GM10847 (cell line): ENCODE measurements around the gene B4GALNT3.

ENCODE experiments used
- POLR2A ChIP-seq: IDR thresholded peaks from 2 replicates; pipeline ENCODE4 v1.6.1; 2011; ENCODE audit not compliant: insufficient read length; ENCODE audit errors: extremely low read depth

The B4GALNT3 gene

DNA sequence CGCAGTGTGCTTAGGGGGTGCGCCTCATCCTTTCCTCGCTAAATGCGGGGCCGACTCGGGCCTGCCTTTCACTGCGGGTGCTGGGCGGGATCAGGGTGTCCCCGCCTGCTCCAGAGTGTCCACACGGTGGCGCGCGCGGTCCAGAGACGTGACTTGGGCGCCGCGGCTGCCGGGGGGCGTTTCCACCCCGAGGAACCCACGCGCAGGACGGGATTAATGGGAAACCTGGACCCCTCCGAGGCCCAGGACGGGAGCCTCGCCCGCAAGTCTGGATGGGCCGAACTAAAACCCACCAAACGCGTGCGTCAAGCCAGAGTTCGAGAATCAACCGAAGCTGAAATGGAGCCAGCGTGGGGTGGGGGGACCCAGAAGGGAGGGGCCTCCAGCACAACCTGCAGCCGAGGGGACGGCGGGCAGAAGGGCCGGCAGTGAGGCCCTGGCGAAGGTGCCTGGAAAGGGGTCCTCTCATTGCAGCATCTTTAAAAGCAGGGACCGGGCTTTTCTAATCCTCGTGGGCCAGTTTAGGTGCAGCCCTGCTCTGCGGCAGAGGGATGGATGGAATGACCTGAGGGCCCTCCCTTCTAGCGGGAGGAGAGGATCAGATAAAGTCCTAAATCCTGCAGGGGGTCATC lies 110.2 kb downstream of the B4GALNT3 start:
- TF ChIP-seq POLR2A: no peak

DNA sequence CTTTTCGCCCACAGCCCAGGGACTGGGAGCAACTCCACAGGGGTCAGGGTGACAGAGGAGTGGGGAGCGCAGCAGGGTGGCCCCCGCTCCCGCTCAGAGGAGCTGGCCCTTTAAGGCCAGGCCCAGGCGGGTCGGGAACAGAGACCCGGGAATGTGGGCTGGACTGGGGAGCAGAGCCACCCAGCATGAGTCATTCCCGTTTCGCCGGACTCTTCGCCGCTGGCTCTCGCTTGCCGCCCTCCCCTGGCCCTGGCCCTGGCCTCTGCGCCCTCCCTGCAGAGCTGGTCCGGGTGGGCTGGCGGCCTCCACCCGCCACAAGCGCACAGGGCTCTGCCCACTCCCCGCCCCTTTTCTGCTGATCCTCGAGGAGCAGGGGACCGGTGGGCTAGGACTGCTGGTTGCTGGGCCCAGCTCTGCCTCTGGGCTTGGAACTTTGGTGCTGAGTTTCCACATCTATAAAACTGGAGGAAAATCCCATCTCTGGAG lies 110.7 kb downstream of the B4GALNT3 start:
- TF ChIP-seq POLR2A: no peak

DNA sequence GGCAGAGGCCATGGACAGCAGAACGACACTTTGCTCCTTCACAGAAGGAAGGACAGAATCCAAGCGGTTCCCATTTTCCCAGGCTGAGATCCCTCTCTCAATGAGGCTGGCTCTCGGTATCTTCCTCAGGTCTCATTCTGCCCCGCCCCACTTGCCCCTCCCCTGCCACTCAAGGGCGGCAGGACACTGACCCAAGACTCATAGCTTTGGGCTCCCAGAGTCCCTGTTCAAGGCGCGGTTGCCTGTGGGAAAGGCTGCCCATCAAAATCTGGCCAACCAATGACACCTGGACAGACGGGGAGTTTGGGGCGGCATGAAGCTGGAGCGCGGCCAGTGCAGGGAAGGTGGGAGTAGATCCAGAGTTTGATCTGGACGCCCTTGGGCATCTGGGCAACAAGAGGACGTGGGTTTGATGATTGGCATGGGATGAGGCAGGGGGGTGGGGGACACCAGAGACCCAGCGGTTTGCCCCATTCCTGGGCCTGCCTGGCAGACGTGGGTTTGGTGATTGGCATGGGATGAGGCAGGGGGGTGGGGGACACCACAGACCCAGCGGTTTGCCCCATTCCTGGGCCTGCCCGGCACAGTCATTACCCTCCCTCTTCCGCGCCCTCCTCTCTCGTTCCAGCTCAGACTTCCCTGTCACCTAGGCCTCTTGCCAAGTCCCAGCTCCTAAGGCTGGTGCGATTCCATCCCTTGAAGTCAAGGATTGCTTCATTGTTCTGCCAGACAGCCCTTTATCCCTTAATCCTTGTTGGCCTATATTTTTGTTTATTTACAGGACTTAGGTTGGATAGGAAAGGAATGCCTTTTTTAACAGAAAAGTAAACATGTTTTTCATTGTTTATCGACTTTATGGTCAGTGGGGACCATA lies 111.4 kb downstream of the B4GALNT3 start:
- no peak for TF ChIP-seq POLR2A

DNA sequence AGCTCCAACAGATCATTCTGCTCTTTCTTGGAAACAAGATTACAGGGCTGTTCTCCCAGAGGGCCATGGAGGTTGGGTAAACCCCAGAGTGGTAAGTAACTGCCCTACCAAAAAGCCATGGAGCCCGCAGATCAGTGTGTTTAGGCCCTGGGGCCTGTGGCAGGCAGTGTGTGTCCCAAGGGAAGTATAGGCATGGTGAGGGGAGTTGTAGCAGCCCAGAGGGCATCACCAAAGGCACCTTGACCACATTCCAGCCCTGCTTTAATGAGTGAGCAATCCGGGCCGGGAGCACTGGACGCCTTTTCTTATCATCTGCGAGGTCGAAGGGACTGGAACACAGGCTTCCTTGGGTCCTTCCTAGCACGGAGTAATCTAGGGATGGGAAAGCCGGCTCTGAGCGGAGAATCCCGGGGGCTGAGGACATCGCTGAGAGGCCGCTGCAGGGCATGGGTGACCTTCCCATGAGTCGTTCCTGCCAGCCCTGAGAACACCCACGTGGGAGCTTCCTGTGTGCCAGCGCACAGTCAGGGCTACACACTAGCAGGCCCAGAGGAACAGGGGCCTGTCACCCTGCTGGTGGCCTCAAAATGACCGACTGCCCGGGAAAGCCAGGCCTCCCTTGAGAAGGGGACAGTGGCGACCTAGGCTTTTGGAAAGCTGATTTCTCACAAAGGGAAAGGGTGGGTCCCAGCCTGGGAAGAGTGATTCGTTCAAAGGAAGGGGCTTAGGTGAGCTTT lies 112.2 kb downstream of the B4GALNT3 start:
- TF ChIP-seq POLR2A: no peak

DNA sequence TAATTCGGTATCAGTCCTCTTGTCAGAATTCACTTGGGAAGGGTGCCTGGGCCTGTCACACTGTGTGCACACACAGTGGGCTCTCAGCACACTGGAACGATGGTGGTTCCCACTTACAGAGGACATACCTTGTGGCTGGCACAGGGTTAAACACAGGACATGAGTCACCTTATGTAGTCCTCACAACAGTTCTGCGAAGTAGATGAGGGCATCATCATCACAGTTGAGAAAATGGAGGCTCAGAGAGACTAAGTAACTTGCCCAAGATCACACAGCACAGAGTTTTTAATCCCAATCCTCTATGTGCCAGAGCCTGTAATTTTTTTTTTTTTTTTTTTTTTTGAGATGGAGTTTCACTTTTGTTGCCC lies 112.8 kb downstream of the B4GALNT3 start:
- TF ChIP-seq POLR2A: no peak

DNA sequence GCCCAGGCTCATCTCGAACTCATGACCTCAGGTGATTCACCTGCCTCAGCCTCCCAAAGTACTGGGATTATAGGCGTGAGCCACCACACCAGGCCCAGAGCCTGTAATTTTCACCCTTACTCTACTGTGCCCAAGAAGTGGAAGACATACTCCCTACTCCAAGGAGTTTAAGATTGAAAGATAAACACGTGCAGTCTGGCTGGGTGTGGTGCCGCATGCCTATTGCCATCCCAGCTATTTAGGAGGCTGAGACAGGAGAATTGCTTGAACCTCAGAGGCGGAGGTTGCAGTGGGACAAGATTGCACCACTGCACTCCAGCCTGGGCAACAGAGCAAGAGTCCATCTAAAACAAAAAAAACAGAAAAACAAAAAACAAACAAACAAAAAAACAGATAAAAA lies 113.5 kb downstream of the B4GALNT3 start:
- TF ChIP-seq POLR2A: no peak

DNA sequence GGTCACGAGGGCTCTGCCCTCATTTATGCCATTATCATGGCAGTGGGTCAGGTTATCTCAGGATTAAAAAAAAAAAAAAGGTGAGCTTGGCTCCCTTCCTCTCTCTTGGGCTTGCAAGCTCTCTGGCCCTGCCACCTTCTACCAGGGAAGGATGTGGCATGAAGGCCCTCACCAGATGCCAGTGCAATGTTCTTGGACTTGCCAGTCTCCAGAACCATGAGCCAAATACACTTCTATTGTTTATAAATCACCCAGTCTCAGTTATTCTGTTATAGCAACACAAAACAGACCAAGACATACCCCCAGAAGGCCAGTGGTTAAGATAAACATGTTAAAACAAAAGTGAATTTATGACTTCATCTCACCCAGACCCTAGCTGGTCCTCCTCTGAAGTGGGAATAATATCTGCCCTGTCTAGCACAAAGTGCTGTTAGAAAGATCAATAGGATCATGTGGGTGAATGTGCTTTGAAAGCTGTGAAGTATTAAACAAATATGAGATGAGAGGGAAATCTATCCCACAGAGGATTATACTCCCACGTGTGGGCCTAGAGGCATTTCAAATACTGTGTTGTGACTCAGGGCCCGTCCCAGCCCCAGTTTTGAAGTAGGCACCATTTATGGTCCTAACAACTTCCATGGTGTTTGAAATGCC lies 114.9 kb downstream of the B4GALNT3 start:
- no peak for TF ChIP-seq POLR2A

DNA sequence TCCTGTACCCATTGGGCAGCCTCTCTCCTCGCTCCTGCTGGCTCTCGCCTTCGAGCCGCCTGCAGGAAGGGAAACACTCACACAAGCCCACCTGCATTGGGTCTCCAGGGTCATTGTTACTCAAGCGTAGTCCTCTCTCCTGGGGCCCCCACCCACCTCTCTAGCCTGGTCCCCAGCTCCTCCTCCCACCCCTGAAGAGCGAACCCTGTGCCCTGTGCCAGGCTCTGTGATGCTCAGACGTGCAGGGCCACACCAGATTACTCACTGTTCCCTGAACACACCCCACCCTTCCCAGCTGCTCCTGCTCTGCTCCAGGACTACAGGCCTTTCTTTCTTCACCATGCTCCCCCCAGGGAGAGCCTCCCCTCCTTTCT lies 115.4 kb downstream of the B4GALNT3 start:
- TF ChIP-seq POLR2A: no peak

DNA sequence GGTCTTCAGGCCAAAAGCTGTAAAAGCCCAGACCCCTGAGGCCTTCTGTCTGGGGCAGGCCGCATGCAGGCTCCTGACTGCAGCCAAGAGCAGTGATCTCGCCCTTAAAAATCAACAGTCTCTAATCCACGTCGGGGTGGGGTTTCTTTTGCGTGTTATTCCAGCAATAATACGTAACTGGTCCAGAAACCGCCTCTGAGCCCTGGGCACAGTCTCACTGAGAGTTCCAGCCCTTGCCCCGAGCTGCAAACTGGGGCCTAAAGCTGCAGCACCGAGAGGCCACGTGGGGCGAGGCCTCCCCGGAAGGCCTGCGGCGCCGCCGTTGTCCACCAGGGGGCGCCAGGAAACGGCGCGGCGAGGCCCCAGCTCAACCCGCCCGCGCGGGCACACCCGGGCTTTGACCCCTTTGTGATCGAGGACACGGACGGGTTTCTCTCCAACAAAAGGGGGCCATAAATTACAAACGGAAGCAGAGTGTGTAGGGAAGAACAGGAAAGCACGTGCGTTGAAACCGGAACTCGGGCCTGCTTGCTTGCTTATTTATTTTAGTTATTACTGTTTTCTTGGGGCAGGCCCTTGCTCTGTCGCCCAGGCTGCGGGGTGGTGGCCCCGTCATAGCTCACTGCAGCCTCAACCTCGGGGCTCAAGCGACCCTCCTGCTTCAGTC lies 116.3 kb downstream of the B4GALNT3 start:
- no peak for TF ChIP-seq POLR2A

DNA sequence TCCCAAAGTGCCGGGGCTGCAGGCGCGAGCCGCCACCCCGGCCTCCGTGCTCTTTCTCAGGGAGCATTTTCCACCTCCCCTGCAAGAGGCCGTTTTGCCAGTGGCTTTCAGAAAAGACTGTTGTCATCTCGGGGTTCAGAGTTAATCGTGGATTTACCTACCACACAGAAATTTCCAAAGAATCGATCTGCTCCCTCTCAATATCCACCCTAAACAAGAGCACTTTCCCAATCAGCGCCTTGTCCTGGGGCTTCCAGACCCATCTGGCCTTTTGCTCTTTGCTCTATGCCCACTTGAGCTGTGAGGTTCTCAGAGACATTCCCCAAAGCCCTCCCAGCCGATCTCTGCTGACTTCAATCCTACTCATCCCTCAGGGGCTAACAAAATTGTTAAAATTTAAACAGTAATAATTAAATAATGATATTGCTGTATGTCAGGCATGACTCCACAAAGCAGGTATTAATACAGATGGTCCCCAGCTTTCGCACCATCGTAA lies 116.9 kb downstream of the B4GALNT3 start:
- no peak for TF ChIP-seq POLR2A

DNA sequence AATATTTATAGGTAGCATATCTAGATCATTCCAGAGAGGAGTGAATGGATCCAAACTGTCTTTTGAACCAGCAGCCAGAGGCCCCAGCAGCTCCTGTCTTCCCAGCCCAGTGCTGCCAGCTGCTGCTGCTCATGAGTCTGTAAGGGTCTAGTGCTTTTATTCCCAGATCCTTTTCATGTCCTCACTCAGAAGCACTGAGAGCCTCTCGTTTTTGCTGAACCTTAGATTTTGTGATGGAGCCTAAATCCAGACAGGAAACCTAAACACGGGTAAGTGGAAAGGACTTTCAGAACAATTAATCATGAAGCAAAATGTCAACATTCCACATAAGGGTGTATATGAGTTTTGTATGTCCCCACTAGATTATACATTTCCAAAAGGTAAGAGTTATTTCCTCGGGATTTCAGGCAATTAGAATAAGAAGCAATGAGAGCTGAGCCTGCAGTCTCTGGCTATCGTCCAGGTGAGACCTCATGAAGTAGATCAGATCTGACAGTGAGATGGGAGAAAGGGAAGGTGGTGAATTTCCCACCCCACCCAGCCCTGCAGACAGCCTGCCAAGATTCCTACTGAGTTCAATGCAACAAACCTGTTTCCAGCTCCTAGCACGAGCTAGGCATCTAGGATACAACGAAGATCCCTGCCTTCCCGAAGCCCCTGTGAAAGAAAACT lies 119.1 kb downstream of the B4GALNT3 start:
- no peak for TF ChIP-seq POLR2A

DNA sequence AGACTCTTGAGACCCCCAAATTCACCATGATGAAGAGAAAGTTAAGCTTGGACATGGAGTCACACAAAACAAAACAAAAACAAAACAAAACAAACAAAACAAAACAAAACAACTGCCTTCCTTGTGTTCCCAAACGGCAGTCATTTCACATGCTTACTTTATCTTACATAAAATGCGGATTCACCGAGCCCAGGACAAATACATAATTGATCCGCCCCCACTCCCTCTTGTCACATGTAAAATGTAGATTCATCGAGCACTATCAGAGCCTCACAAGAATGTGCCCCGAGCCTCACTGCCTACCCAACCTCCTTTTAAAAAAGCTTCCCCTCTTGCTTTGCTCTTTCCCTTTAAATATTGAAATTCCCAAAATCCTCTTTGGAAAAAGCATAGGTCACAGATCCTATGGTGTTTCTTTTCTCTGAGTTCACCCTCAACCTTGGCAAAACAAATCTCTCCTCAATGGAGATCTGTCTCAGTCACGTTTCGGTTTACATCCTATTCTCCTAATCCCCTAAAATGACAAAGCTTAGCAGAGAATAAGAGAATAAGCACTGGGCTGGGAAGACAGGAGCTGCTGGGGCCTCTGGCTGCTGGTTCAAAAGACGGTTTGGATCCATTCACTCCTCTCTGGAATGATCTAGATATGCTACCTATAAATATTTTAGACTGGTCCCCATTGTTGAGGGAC lies 119.8 kb downstream of the B4GALNT3 start:
- TF ChIP-seq POLR2A: no peak

DNA sequence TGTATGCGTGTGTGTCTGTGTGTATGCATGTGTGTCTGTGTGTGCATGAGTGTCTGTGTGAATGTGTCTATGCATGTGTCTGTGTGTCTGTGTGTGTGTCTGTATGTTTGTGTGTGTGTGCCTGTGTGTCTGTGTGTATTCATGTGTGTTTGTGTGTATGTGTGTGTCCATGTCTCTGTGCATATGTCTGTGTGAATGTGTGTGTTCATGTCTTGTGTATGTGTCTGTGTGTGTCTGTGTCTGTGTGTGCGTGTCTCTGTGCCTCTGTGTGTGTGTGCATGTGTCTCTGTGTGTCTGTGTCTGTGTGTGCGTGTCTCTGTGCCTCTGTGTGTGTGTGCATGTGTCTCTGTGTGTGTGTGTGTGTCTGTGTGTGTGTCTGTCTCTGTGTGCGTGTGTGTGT lies 121.1 kb downstream of the B4GALNT3 start:
- no peak for TF ChIP-seq POLR2A

DNA sequence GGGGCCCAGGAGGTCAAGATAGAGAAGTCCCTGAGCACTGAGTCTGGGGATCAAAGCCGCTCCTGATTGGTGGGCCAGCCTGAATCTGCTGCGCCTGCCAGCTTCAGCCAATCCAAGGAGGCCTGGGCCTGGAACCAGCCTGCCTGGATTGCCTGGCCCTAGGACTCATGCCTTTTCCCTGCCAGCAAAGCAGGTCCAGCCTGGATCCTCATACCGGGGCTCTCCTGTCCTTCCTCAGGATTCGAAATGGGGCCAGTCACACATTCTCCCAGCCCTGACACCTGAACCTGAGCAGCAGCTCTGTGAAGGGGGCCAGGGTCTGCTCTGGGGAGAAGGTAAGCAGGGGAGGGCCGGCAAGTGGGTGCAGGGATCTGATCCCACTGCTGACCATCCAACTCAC lies 121.6 kb downstream of the B4GALNT3 start:
- TF ChIP-seq POLR2A: no peak
